ENCODE measurements around the gene RFX3.

Gene RFX3

GRCh38 chr9:3177936-3178335 lies 347.9 kb downstream of the RFX3 start:
- no peaks in the 10 kb centered on the region for H3K36me3 ChIP-seq
- DNase-seq: no peak
- TF ChIP-seq CTCF (IDR thresholded peaks at IDR 0.05; ENCODE audit: low read depth, low read length): no peak
- H3K4me1 ChIP-seq: no peaks in the 10 kb centered on the region
- H3K4me3 ChIP-seq (ENCODE audit: low read depth, low read length): no peak overlapping the region
- H3K9me3 ChIP-seq: no peaks in the 10 kb centered on the region; the same call in 1 of the 2 replicates
- H3K27me3 ChIP-seq: peaks cover 34% of the 10 kb centered on the region

GRCh38 chr9:3177146-3177761 lies 348.5 kb downstream of the RFX3 start:
- H3K4me1 ChIP-seq: no peaks in the 10 kb centered on the region
- no peak for DNase-seq
- no peak for TF ChIP-seq CTCF (IDR thresholded peaks at IDR 0.05; ENCODE audit: low read depth, low read length)

GRCh38 chr9:3173374-3173773 lies 352.4 kb downstream of the RFX3 start:
- no peaks in the 10 kb centered on the region for H3K4me1 ChIP-seq
- DNase-seq: no peak
- H3K36me3 ChIP-seq: no peaks in the 10 kb centered on the region
- peaks cover 4% of the 10 kb centered on the region for H3K27me3 ChIP-seq
- no peaks in the 10 kb centered on the region; the same call in 1 of the 2 replicates for H3K9me3 ChIP-seq
- no peak overlapping the region for H3K4me3 ChIP-seq (ENCODE audit: low read depth, low read length)
- no peak for TF ChIP-seq CTCF (IDR thresholded peaks at IDR 0.05; ENCODE audit: low read depth, low read length)

More at GRCh38 chr9:3177146-3177761, 348.5 kb downstream of the RFX3 start:
- Histone ChIP-seq H3K27me3 (peaks cover 28% of the 10 kb centered on the region), H3K36me3 (no peaks in the 10 kb centered on the region), H3K4me3 (ENCODE audit: low read depth, low read length) (no peak overlapping the region), H3K9me3 (no peaks in the 10 kb centered on the region; the same call in 1 of the 2 replicates)

GRCh38 chr9:3170819-3171218 lies 355.0 kb downstream of the RFX3 start:
- Histone ChIP-seq H3K27me3 (peaks cover 4% of the 10 kb centered on the region), H3K4me1 (no peaks in the 10 kb centered on the region)
- no peak for DNase-seq

More at GRCh38 chr9:3170819-3171218, 355.0 kb downstream of the RFX3 start:
- Histone ChIP-seq H3K4me3 (ENCODE audit: low read depth, low read length) (no peak overlapping the region), H3K9me3 (no peaks in the 10 kb centered on the region), H3K36me3 (no peaks in the 10 kb centered on the region)
- TF ChIP-seq CTCF (IDR thresholded peaks at IDR 0.05; ENCODE audit: low read depth, low read length): no peak

All from BE2C (cell line).